Fibroblast of the aortic adventitia (primary cell): ENCODE measurements around the gene RIMBP2. TPM values are rescaled to one million over a fixed set of nuclear protein-coding genes. Genes with fewer than 3 reads are reported as not detected.

Experiments
- DNase-seq: peaks from one replicate; pipeline ENCODE4 v3.0.0-alpha.2; 2010; ENCODE audit warnings: low read depth
- H3K4me3 ChIP-seq: 2 replicates; pipeline ENCODE4 v1.5.1; 2011; ENCODE audit warnings: low read depth, mild to moderate bottlenecking, control low read depth, low read length, moderate library complexity
- total RNA-seq: library from RNA; depleted of rRNA; stranded (reverse); fragments of >200 nt; gene quantifications from 2 replicates; pipeline ENCODE4 v1.2.3, GENCODE V29; 2012; ENCODE audit warnings: low replicate concordance
- TF ChIP-seq, protein P1 (sequence below): IDR thresholded peaks from 2 replicates; pipeline ENCODE4 v1.5.1; 2011; ENCODE audit warnings: mild to moderate bottlenecking, low read length, control low read depth, inconsistent platforms; ENCODE audit not compliant: insufficient read depth

RIMBP2 gene
- total RNA-seq, 1 donor = not detected

DNA sequence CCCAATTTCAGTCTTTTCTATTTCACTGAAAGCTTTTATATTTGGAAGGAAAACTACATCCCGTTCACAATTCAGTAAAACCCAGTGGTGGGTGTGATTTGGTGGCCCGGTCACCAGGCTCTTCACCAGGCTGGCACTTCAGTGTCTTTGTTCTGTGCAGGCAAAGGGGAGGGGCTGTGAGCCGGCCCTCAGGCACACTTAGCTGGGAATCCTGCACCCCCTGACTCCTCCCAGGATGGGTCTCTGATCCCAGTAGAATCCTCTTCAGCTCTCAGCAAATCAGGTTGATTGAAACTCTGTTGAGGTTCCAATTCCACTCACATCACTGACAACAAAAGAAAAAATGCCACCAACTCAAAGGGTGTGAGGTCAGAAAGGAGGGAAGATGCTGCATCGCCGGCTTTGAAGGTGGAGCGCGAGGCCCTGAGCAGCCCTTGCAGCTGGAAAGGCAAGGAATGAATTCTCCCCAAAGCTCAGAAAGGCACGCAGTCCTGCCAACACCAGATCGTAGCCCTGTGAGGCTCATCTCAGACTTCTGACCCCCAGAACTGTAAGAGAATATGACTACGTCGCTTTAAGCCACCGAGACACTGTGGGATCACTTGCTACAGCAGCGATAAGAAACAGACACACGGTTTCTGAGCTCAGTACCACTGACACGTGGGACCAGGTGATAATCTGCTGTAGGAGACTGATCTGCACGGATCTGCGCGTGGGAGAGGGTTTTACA, 211.8 kb downstream of the RIMBP2 start:
- TF ChIP-seq, protein P1, sequence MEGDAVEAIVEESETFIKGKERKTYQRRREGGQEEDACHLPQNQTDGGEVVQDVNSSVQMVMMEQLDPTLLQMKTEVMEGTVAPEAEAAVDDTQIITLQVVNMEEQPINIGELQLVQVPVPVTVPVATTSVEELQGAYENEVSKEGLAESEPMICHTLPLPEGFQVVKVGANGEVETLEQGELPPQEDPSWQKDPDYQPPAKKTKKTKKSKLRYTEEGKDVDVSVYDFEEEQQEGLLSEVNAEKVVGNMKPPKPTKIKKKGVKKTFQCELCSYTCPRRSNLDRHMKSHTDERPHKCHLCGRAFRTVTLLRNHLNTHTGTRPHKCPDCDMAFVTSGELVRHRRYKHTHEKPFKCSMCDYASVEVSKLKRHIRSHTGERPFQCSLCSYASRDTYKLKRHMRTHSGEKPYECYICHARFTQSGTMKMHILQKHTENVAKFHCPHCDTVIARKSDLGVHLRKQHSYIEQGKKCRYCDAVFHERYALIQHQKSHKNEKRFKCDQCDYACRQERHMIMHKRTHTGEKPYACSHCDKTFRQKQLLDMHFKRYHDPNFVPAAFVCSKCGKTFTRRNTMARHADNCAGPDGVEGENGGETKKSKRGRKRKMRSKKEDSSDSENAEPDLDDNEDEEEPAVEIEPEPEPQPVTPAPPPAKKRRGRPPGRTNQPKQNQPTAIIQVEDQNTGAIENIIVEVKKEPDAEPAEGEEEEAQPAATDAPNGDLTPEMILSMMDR = no peak
- H3K4me3 ChIP-seq = no peak overlapping the region
- DNase-seq = no peak

DNA sequence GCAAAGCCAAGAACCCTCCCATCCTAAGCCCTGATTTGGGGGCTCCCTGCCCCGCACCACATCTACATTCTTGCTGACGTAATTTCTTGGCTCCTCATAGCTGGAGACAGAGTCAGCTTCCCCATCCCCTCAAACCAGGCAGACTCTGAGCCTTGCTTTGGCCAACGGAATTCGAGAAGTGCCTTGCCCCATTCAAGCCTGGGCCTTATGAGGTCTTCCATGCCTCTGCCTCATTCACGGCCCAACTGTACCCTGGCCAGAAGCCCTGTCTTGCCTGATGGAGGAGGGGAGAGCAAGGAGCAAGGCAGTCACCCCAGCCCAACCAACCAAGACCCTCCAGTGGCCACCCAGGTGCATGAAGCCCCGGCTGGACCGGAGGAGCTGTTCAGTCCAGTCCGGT, 214.3 kb downstream of the RIMBP2 start:
- H3K4me3 ChIP-seq = no peak overlapping the region
- DNase-seq = no peak
- TF ChIP-seq, protein P1 = no peak

DNA sequence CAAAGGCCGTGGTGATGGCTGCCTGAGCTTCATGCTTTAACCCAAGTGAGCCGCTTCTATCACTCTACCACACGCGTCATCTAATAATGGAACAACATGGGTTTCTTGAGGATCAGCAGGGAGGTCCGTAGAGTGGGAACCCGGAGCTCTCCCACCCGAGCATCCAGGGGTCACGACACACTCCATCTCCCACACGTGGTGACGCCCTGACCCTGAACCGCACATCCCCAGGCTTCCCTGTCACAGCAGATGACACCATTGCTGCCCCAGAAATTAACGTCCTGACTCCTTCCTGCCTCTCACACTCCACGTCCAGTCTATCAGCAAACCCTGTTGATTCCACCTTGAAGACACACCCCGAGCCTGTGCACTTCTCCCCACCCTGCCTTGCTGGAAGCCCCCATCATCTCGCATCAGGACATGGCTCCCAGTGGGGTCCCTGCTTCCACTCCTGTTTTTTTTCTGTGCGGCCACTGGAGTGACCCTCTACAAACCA, 215.2 kb downstream of the RIMBP2 start:
- no peak for DNase-seq
- no peak overlapping the region for H3K4me3 ChIP-seq
- TF ChIP-seq, protein P1 = no peak

DNA sequence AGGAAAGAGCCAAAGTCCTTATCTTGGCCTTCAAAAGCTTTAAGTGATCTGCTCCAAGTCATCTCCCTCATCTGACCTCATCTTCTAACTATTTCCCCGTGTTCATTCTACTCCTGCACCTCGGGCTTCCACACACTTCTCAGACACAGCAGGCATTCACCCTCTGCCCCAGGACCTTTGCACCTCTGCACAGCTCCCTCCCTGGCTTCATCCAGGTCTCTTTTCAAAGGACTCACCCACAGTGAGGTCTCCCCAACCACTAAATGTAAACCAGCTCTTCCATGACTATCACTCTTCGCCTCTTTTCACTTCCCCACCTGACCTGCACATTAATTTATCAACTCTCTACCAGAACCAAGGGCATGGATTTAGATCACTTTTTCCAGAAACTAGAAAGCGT, 216.6 kb downstream of the RIMBP2 start:
- DNase-seq = no peak
- TF ChIP-seq, protein P1 = no peak
- H3K4me3 ChIP-seq = no peak overlapping the region

DNA sequence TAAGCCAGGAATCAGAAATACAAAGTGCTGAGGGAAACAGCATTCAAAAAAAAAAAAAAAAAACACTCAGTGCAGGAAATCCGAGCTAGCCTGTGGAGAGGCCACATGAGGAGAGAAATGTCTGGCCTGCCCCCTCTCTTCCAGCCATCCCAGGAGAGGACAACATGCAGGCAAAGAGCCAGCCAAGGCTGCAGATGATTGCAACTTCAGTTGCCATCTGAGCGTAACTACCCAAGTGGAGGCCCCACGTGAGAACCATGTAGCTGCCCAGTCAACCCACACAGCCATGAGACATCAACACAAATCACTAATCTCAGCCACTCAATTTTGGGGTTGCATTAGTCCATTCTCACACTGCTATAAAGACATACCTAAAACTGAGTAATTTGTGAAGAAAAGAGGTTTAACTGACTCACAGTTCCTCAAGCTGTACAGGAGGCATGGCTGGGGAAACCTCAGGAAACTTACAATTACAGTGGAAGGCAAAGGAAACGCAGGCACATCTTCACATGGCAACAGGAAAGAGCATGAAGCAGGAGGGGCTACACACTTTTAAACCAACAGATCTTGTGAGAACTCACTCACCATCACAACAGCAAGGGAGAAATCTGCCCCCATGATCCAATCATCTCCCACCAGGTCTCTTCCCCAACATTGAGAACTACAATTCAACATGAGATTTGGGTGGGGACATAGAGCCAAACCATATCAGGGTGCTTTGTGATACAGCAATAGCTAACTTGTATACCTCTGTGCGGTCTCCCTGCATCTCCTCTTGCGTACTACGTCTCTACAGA, 217.3 kb downstream of the RIMBP2 start:
- H3K4me3 ChIP-seq = no peak overlapping the region
- TF ChIP-seq, protein P1 = no peak
- DNase-seq = no peak

DNA sequence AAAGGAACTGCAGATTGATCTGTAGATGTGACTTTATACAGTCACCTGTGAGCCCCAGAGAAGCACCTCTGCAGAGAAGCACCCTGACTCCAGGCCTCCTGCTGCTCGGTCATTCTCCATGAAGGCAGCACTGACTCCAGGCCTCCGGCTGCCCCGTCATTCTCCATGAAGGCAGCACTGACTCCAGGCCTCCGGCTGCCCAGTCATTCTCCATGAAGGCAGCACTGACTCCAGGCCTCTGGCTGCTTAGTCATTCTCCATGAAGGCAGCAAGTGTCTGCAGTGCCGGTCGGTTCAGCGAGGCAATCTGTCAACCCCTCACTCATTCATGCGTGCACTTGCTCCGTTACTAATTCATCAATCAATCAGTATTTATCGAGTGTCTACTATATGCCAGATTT, 218.1 kb downstream of the RIMBP2 start:
- no peak for DNase-seq
- TF ChIP-seq, protein P1 = no peak
- no peak overlapping the region for H3K4me3 ChIP-seq
